Endothelial cell of umbilical vein (primary cell): ENCODE measurements around the gene SERPINB6. TPM values are rescaled to one million over a fixed set of nuclear protein-coding genes. Genes with fewer than 3 reads are reported as not detected.

Experiments used
- Bru-seq: library from RNA; stranded (reverse); fragments of 400-500 nt; gene quantifications from one replicate; lab custom pipeline; 2021; lab: Mats Ljungman, UMichigan
- BruChase-seq, 2 experiments: library from RNA; stranded (reverse); fragments of 400-500 nt; gene quantifications; one replicate each; lab custom pipeline; 2021; lab: Mats Ljungman, UMichigan
- BruUV-seq: library from RNA; stranded (reverse); fragments of 400-500 nt; replicated peaks from 2 replicates; lab custom pipeline; 2021; lab: Mats Ljungman, UMichigan
- CTCF ChIA-PET: fragments of 300-600, 350-600 bp; sonication (Branson Sonifier 250); formaldehyde crosslinking; loops from one replicate; lab custom pipeline; 2021; ENCODE audit warnings: antibody characterized with exemption, inconsistent platforms; lab: Charles Lee
- POLR2A ChIA-PET: fragments of 300-600, 350-600 bp; sonication (Branson Sonifier 250); formaldehyde crosslinking; loops from one replicate; lab custom pipeline; 2021; ENCODE audit warnings: antibody characterized with exemption, inconsistent platforms; lab: Charles Lee
- DNase-seq: peaks from one replicate; pipeline ENCODE4 v3.0.0-alpha.2; 2011; ENCODE audit warnings: low read depth, low spot score
- FAIRE-seq: peaks from 2 replicates; lab custom pipeline; 2011; peaks lifted over from hg19 to GRCh38; lab: Jason Lieb, UNC
- H2AFZ ChIP-seq: 2 replicates; pipeline ENCODE4 v1.6.0; 2012; ENCODE audit warnings: low read depth, low read length, control low read depth, inconsistent platforms
- H3K27ac ChIP-seq: 2 replicates; pipeline ENCODE4 v1.5.1; 2011; ENCODE audit warnings: low read depth, mild to moderate bottlenecking, control low read depth, low read length, moderate library complexity; ENCODE audit not compliant: insufficient read depth
- H3K27me3 ChIP-seq, 2 experiments: 2 replicates each; pipeline versions ENCODE4 v1.6.0 to v1.6.1; 2011; ENCODE audit warnings: low read length in 2 of 2, mixed read lengths in 1 of 2; ENCODE audit not compliant: control insufficient read depth in 2 of 2, insufficient read depth in 2 of 2
- H3K36me3 ChIP-seq, 2 experiments: 2 replicates in 1 of 2; 3 replicates in 1 of 2; pipeline ENCODE4 v1.5.1; 2011; ENCODE audit warnings: low read length in 2 of 2, mild to moderate bottlenecking in 1 of 2, moderate library complexity in 1 of 2; ENCODE audit not compliant: control insufficient read depth in 2 of 2, insufficient read depth in 2 of 2; ENCODE audit errors: extremely low read depth in 1 of 2
- H3K4me1 ChIP-seq: 3 replicates; pipeline ENCODE4 v1.5.1; 2011; ENCODE audit warnings: mild to moderate bottlenecking, low read length; ENCODE audit not compliant: control insufficient read depth, insufficient read depth; ENCODE audit errors: extremely low read depth
- H3K4me2 ChIP-seq: 2 replicates; pipeline ENCODE4 v1.6.1; 2011; ENCODE audit warnings: low read length, control low read depth, mixed read lengths; ENCODE audit not compliant: insufficient read depth
- H3K4me3 ChIP-seq, 3 experiments: fragments of 200-600 bp in 1 of 3; sonication (generic), shearing (Covaris generic) in 1 of 3; replicated peaks in 1 of 3; 2 replicates each; pipeline ENCODE4 v1.5.1; 2011 to 2016; ENCODE audit warnings: control low read depth in 3 of 3, low read length in 3 of 3, mild to moderate bottlenecking in 2 of 3, inconsistent platforms in 1 of 3, low read depth in 1 of 3, moderate library complexity in 1 of 3; ENCODE audit not compliant: insufficient read depth in 1 of 3
- H3K79me2 ChIP-seq: 2 replicates; pipeline ENCODE4 v1.6.0; 2012; ENCODE audit warnings: low read length, inconsistent platforms; ENCODE audit not compliant: control insufficient read depth, insufficient read depth
- H3K9ac ChIP-seq: replicated peaks from 2 replicates; pipeline ENCODE3; 2011; ENCODE audit warnings: low read length, control low read depth; ENCODE audit not compliant: insufficient read depth; ENCODE audit errors: extremely low read depth
- H3K9me1 ChIP-seq: replicated peaks from 3 replicates; pipeline ENCODE4 v1.6.0; 2011; ENCODE audit warnings: mild to moderate bottlenecking, low read length; ENCODE audit not compliant: control insufficient read depth, insufficient read depth; ENCODE audit errors: extremely low read depth
- H3K9me3 ChIP-seq: replicated peaks from 2 replicates; pipeline ENCODE4 v1.5.1; 2012; ENCODE audit warnings: low read length, inconsistent platforms; ENCODE audit not compliant: control insufficient read depth, insufficient read depth
- H4K20me1 ChIP-seq: replicated peaks from 2 replicates; pipeline ENCODE3; 2011; ENCODE audit warnings: mild to moderate bottlenecking, low read length; ENCODE audit not compliant: control insufficient read depth, insufficient read depth; ENCODE audit errors: extremely low read depth
- GATA2 ChIP-seq: IDR thresholded peaks from 2 replicates; pipeline ENCODE4 v1.7.0; 2011; ENCODE audit warnings: low read depth, mild to moderate bottlenecking, moderate library complexity, mixed read lengths, low read length; ENCODE audit not compliant: insufficient read length, insufficient read depth
- POLR2AphosphoS5 ChIP-seq: IDR thresholded peaks from 2 replicates; pipeline ENCODE4 v1.6.1; 2012; ENCODE audit warnings: low read depth, mild to moderate bottlenecking, control low read depth, low read length, moderate library complexity; ENCODE audit not compliant: insufficient read depth
- dilution Hi-C: fragments of 300-500 bp; cut with MboI; formaldehyde crosslinking; loops from one replicate; pipeline ENCODE4 v1.15.0; 2019; ENCODE audit warnings: low sequenced_read_pairs; ENCODE audit not compliant: extremely low pct_ligation_motif_present
- intact Hi-C: fragments of 100-400 bp; cut with micrococcal nuclease; formaldehyde crosslinking; loops from one replicate; pipeline ENCODE4 v1.10.0; 2022
- long read RNA-seq: library from polyadenylated mRNA; stranded (forward); transcript quantifications from one replicate; pipeline ENCODE4 v2.0.0, GENCODE V29; 2021
- polyA minus RNA-seq, 3 experiments: library from RNA; depleted of rRNA, polyadenylated mRNA; stranded (reverse); fragments of >200 nt; gene quantifications; 1 replicate in 1 of 3; 2 replicates in 2 of 3; pipeline ENCODE4 v1.2.3, GENCODE V29; 2011
- polyA plus RNA-seq, 4 experiments: library from polyadenylated mRNA; depleted of rRNA in 3 of 4; stranded (reverse) in 3 of 4; unstranded in 1 of 4; fragments of >200 nt; gene quantifications; 2 replicates each; pipeline versions ENCODE4 v1.2.1 to v1.2.3, GENCODE V29; 2011 to 2012; ENCODE audit warnings: missing spikeins in 1 of 4
- total RNA-seq: library from RNA; stranded (reverse); gene quantifications from 2 replicates; pipeline ENCODE4 v1.2.3, GENCODE V29; 2021

Gene SERPINB6
- 145 and 155 TPM in 2 replicates for total RNA-seq
- 148 and 151 TPM in 2 replicates for polyA plus RNA-seq
- 127 and 135 TPM in 2 replicates for polyA plus RNA-seq (2011; cell fraction: cytosol; rRNA removed)
- polyA plus RNA-seq (2011; cell fraction: nucleus; rRNA removed): 173 and 181 TPM in 2 replicates
- 129 and 136 TPM in 2 replicates for polyA plus RNA-seq (2012)
- polyA minus RNA-seq: 120 and 126 TPM in 2 replicates
- polyA minus RNA-seq (2011; cell fraction: cytosol; rRNA and poly(A)+ RNA removed): 95.6 TPM
- 60.0 and 72.9 TPM in 2 replicates for polyA minus RNA-seq (2011; cell fraction: nucleus; rRNA and poly(A)+ RNA removed)
- Bru-seq, nascent RNA: percentile 84 among the genes with signal in this experiment
- percentile 93 among the genes with signal in this experiment for BruChase-seq, experiment 1, labeled RNA remaining after a 6-hour chase
- percentile 96 among the genes with signal in this experiment for BruChase-seq, experiment 2, labeled RNA remaining after a 2-hour chase
- long read RNA-seq, transcript SERPINB6-204 (7 exons, 1,370 nt): minor isoform, 99 of 362 reads
- long read RNA-seq, transcript SERPINB6-205 (7 exons, 1,315 nt): major isoform, 140 of 362 reads
- long read RNA-seq, transcript SERPINB6-206 (7 exons, 1,375 nt): minor isoform, 33 of 362 reads
- long read RNA-seq, transcript SERPINB6-210 (7 exons, 1,638 nt): minor isoform, 34 of 362 reads
- long read RNA-seq, partial matches to known transcripts: 13 of 362 reads
- long read RNA-seq, other reads (novel, unspliced or antisense): 33 of 362 reads

DNA sequence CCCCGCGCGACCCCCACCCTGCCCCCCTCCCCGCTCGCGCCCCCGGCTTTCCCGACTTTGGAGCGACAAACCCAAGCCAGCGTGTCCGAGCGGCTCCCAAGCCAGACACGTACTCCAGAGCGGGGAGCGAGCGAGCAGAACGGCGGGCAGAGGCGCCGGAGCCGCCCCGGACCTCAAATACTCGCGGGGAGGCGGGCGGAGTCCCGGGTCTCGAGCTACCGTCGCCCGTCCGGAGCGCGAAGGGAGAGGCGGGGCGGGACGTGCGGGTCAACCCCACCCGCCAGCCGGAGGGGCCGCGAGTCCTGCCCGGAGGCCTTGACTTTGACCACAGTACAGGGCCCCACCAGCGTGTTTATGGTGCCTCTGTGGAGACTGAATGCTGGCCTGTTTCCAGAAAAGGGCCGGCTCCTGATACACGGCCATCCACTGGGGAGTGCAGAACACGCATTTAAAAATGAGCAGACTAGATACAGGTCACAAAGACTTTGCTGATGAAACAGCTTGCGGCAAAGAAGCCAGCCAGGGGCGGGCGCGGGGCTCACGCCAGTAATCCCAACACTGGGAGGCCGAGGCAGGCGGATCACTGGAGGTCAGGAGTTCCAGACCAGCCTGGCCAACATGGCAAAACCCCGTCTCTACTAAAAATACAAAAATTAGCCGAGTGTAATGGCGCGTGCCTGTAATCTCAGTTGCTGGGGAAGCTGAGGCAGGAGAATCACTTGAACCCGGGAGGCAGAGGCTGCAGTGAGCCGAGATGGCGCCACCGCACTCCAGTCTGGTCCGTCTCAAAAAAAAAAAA, at the start of gene SERPINB6:
SERPINB6 (minus strand) TSS at position 148 of the 799 bp plus-strand sequence. CDS start 12,235 bp downstream, outside the sequence.
- H3K79me2 ChIP-seq: peaks cover 15% of the 10 kb centered on the region
- CTCF ChIA-PET: interaction anchor here (0.6 to 1.5 kb wide), 9 partner anchors 8 to 206 kb away, joined by 3 to 14 read pairs (median 3); partner anchors contain the start of genes NQO2 and WRNIP1
- no peaks in the 10 kb centered on the region for H3K27me3 ChIP-seq
- peak within 1 kb of the TSS; percentile 51 for H3K27ac ChIP-seq
- TSS peak; percentile 11 for BruUV-seq
- peaks cover 8% of the 10 kb centered on the region for H3K4me1 ChIP-seq
- peak within 1 kb of the TSS; percentile 60 for H3K9ac ChIP-seq
- no peaks in the 10 kb centered on the region for H3K36me3 ChIP-seq
- DNase-seq (peak; percentile 76), FAIRE-seq (peak; percentile 43)
- H4K20me1 ChIP-seq: no peaks in the 10 kb centered on the region
- peak within 1 kb of the TSS; percentile 15 to 58 (median 54) for H3K4me3 ChIP-seq
- H3K9me1 ChIP-seq: no peaks in the 10 kb centered on the region
- dilution Hi-C loops: no loop called here
- intact Hi-C loops: loop anchor here (1.0 kb wide), 2 partner anchors 10 to 17 kb away; no protein-coding TSS in a partner anchor
- peak within 1 kb of the TSS; percentile 60 for H2AFZ ChIP-seq
- no peaks in the 10 kb centered on the region for H3K9me3 ChIP-seq
- peak within 1 kb of the TSS; percentile 78 for H3K4me2 ChIP-seq
- POLR2A ChIA-PET: interaction anchor here (0.6 to 0.8 kb wide), 2 partner anchors 17 to 1050 kb away, joined by 5 to 7 read pairs; no protein-coding TSS in a partner anchor
- TF ChIP-seq GATA2 (no peak), POLR2AphosphoS5 (peak; percentile 28)
